Activated naive CD4-positive, alpha-beta T cell treated with anti-CD3 and anti-CD28 coated beads, Interleukin-2, amount 50 U/mL, for 72 hours (primary cell): ENCODE results near the gene DCAF16. TPM values are rescaled to one million over a fixed set of nuclear protein-coding genes. Genes with fewer than 3 reads are reported as not detected.

Source experiments
- ATAC-seq, 2 donors: fragments of 150-1000 bp; cut with Tn5 transposase; 2 replicates each; pipeline ENCODE4 v1.10.0; 2021; ENCODE audit warnings: mild to moderate bottlenecking in 2 of 2, moderate library complexity in 2 of 2
- DNase-seq, 2 donors: peaks; one replicate each; pipeline ENCODE4 v3.0.0; 2021 to 2022; ENCODE audit warnings: low spot score in 2 of 2
- H3K27ac Mint-ChIP-seq, 2 donors: one replicate each; pipeline ENCODE4 v1.8.0; 2022; ENCODE audit warnings: mild to moderate bottlenecking in 2 of 2, mixed read lengths in 2 of 2
- H3K36me3 Mint-ChIP-seq, 2 donors: one replicate each; pipeline ENCODE4 v1.8.0; 2022; ENCODE audit warnings: mixed read lengths in 2 of 2
- H3K9me3 Mint-ChIP-seq, 2 donors: one replicate each; pipeline ENCODE4 v1.8.0; 2022; ENCODE audit warnings: mixed read lengths in 2 of 2
- total RNA-seq, 2 donors: library from RNA; stranded (reverse); gene quantifications; one replicate each; pipeline ENCODE4 v1.2.3, GENCODE V29; 2022

DCAF16 gene
- total RNA-seq, 2 donors from 2014 or later: 43.5 to 52.7 TPM

GRCh38 chr4:17765514-17766286, 44.9 kb downstream of the DCAF16 start:
- no peak overlapping the region for H3K27ac Mint-ChIP-seq
- H3K9me3 Mint-ChIP-seq: peaks cover 0 to 3% of the 10 kb centered on the region in 2 donors
- no peak for DNase-seq
- ATAC-seq: no peak
- H3K36me3 Mint-ChIP-seq: peaks cover 0 to 9% of the 10 kb centered on the region in 2 donors

DNA sequence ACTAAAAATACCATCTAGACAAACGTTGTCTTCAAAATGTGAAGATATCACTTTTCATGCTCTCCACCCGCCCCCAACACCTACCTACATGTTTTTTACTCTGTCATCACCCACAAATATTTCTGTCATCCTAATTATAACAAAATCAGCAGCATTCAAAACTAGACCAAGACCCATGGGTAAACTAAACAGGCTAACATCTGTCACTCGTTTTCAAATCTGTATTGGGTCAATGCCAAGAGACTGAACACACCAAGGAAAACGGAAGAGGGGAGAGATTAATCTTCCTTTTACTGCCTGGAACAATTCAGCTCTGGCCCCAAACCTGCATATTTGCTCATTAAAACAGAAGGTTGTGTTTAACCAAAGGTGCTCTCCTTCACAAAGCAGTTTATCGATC, 46.6 kb downstream of the DCAF16 start:
- H3K36me3 Mint-ChIP-seq: peaks cover 0 to 9% of the 10 kb centered on the region in 2 donors
- no peak overlapping the region for H3K27ac Mint-ChIP-seq
- DNase-seq: no peak
- H3K9me3 Mint-ChIP-seq: peaks cover 0 to 3% of the 10 kb centered on the region in 2 donors
- no peak for ATAC-seq

DNA sequence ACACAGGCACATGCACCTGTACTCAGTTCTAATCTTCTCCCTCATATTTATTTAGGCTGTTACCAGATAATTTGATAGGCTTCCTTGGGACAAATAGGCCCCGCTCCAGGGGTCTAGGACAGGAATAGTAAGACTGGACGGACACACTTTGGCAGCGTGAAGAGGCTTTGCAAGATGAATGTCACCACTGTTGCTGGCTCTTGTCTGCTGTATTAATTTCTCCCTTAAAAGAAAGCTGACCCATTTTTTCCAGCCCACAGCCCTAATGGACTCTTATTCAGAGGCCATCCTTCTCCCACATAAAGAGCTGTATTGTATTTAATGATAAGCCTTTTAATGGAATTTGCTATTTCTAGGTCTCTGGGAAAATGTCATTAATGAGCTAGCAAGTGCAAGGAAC, 47.1 kb downstream of the DCAF16 start:
- Mint-ChIP-seq H3K27ac (no peak overlapping the region), H3K9me3 (peaks cover 0 to 3% of the 10 kb centered on the region in 2 donors), H3K36me3 (peaks cover 0 to 9% of the 10 kb centered on the region in 2 donors)
- DNase-seq (no peak), ATAC-seq (no peak)

GRCh38 chr4:17762726-17763125, 47.8 kb downstream of the DCAF16 start:
- Mint-ChIP-seq H3K36me3 (peaks cover 0 to 9% of the 10 kb centered on the region in 2 donors), H3K9me3 (peaks cover 0 to 3% of the 10 kb centered on the region in 2 donors), H3K27ac (no peak overlapping the region)
- ATAC-seq: peak in 1 of 2 donors; percentile 56
- DNase-seq: no peak

DNA sequence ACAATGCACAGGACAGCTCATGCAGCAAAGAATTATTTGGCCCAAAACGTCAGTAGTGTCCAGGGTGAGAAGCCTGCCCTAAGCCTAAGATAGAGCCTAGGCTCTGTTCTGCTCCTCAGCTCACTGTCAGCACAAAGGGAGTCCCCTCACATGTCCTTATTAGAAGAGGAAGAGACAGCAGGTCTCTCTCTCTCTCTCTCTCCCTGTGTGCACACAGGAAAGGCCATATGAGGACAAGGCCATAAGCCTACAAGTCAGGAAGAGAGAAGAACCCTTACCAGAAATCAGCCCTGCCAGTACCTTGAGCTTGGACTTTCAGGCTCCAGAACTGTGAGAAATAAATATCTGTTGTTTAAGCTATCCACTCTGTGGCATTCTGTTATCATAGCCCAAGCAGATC, 49.5 kb downstream of the DCAF16 start:
- no peak overlapping the region for H3K27ac Mint-ChIP-seq
- no peak for ATAC-seq
- H3K36me3 Mint-ChIP-seq: peaks cover 0 to 5% of the 10 kb centered on the region in 2 donors
- DNase-seq: no peak
- peaks cover 0 to under 1% of the 10 kb centered on the region in 2 donors for H3K9me3 Mint-ChIP-seq

DNA sequence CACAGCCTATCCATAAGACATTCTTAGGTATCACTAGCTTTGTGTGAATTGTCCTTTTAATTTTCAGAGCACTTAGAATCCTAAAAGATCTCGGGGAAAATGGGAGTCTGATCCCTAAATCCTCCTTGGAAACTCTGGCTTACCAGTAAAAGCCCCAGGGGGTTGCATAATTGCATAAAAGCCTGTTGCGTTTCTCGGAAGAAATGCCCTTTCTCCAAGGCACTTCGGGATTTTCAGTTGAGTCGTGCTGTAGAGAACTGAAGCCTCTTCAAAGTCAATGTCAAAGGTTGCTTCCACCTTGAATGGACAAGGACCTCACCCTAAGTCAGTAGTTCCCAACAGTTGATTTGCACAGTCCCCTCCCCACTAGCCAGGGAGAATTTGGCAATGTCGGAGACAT, 49.9 kb downstream of the DCAF16 start:
- Mint-ChIP-seq H3K27ac (no peak overlapping the region), H3K36me3 (peaks cover 0 to under 1% of the 10 kb centered on the region in 2 donors), H3K9me3 (no peaks in the 10 kb centered on the region)
- ATAC-seq (no peak), DNase-seq (no peak)

DNA sequence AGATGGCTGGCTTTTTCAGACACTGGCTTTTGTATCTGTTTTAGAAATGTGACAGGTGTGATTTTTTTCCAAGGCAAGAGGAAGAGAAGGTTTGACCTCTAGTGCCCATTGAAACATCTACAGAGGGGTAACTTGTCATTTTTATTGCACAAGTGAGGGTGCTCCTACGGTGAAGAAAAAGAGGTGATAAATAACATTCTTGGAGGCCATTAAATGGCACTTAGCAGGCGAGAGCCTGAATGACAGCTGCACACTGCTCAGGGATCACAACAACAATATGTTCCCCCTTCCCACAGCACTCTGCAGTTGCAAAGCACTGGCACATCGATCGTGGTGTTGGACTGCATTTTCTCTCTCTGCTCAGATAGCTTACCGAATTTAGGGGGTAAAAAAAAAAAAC, 52.1 kb downstream of the DCAF16 start:
- ATAC-seq (no peak), DNase-seq (no peak)
- H3K9me3 Mint-ChIP-seq: no peaks in the 10 kb centered on the region
- H3K36me3 Mint-ChIP-seq: no peaks in the 10 kb centered on the region
- no peak overlapping the region for H3K27ac Mint-ChIP-seq

DNA sequence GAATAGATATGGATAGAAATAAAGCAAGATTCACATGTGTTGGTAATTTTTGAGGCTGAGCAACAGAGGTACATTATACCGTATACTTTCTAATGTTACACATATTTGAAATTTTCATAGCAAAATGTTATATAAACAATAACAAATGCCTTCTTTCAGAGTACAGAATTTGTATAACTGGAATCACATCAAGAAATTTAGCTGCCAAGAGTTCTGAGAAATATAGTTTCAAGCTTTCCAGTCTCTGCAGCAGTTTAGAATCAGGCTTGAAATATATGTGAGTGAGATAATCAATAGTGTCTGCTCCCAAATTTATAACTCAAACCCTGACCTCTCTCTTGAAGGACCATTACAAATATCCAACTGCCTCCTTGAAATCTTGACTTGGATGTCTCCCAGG, 52.9 kb downstream of the DCAF16 start:
- Mint-ChIP-seq H3K36me3 (no peaks in the 10 kb centered on the region), H3K9me3 (no peaks in the 10 kb centered on the region), H3K27ac (no peak overlapping the region)
- ATAC-seq: no peak
- DNase-seq: no peak

DNA sequence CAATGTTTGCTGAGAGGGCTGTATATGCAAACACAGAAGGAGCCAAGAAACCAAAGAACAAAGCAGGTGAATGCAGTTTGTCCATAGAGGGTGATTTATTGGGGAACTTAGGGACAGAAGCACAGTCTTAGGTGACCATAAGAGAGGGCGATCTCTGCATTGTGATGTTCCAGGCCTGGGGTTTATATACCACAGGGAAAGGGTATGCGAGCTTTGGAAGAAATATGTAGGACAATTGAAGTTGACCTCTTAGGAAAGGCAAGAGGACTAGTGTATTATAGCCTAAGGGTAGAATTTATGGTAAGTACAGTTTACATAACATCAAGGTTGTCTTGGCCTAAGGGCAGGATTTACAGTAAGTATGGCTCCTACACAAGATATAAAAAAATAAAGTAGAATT, 56.9 kb downstream of the DCAF16 start:
- Mint-ChIP-seq H3K9me3 (no peaks in the 10 kb centered on the region), H3K27ac (no peak overlapping the region), H3K36me3 (no peaks in the 10 kb centered on the region)
- DNase-seq (no peak), ATAC-seq (no peak)

Other genes starting within 250 kb of the DCAF16 start
- 100 to 1,000 TPM; 115 to 159 TPM for gene LAP3, start 233.6 kb downstream of the DCAF16 start, total RNA-seq
- 10 to 100 TPM; 54.7 to 71.3 TPM for gene MED28, start 196.1 kb downstream of the DCAF16 start, total RNA-seq
- not detected for gene FAM184B, start 29.1 kb downstream of the DCAF16 start, total RNA-seq
- 10 to 100 TPM; 72.2 to 80.6 TPM for gene NCAPG, start 222 bp upstream of the DCAF16 start, total RNA-seq
- 10 to 100 TPM in 1 of 2 donors, 1 to 10 TPM in 1; 6.0 to 13.8 TPM for gene LCORL, start 211.0 kb upstream of the DCAF16 start, total RNA-seq